Measurements from ENCODE around the gene SRPK2. TPM values are rescaled to one million over a fixed set of nuclear protein-coding genes. Genes with fewer than 3 reads are reported as not detected.
"Not testable (repeated sequence)": the region's sequence is repeated elsewhere in the genome, so short reads cannot be mapped to it uniquely, and the experiment has no call there.

Gene SRPK2
- total and polyA plus RNA-seq, 2 of the 13 experiments (the other 11 are each of a cell fraction or from before 2014, with no cell fraction given), result 10.1 to 22.3 TPM

- no peaks in the 10 kb centered on the region for H3K36me3 ChIP-seq (replicated peaks in 1 of 2; ENCODE audit: control insufficient read depth in 1 of 2, insufficient read depth in 2 of 2, low read length in 2 of 2)
- H3K79me2 ChIP-seq (ENCODE audit: insufficient read depth, low read length), result peaks cover 10% of the 10 kb centered on the region
- TF ChIP-seq KDM5B (CRISPR knock-in tag; IDR thresholded peaks at IDR 0.05; ENCODE audit: borderline replicate concordance) (no peak), CCAR2 (optimal IDR thresholded peaks at IDR 0.05; ENCODE audit: low read depth, low read length) (no peak)
- BruUV-seq (replicated peaks), result no TSS peak
- no peaks in the 10 kb centered on the region for H3K9me3 ChIP-seq (ENCODE audit: low read length)
- no peak overlapping the region for H3K27ac ChIP-seq (ENCODE audit: extremely low read length, insufficient read depth, low read length)
- H3K4me3 ChIP-seq (replicated peaks in 1 of 3; ENCODE audit: insufficient read depth in 1 of 3, low read depth in 2 of 3, low read length in 3 of 3), result no peak overlapping the region
- intact Hi-C loops (cut with micrococcal nuclease; ENCODE audit: unreplicated experiment), result no loop called here
- no peak overlapping the region for H2AFZ ChIP-seq (ENCODE audit: low read length)
- in situ Hi-C loops (cut with HindIII; ENCODE audit: extremely low pct_ligation_motif_present, low pct_unique_long_range_greater_than_20kb), result no loop called here
- no peaks in the 10 kb centered on the region for H3K27me3 ChIP-seq (ENCODE audit: control insufficient read depth in 1 of 2, insufficient read depth in 2 of 2, low read length in 2 of 2)
- H3K4me1 ChIP-seq (ENCODE audit: insufficient read depth, low read length), result peaks cover 16% of the 10 kb centered on the region
- DNase-seq (ENCODE audit: low spot score) (no peak), FAIRE-seq (no peak), ATAC-seq (no peak)
- H3K9ac ChIP-seq (ENCODE audit: insufficient read depth, low read depth, low read length), result no peak overlapping the region
- WGBS (ENCODE audit: low lambda C conversion rate), result 98% methylated on average over 1 of the region's 1 CpG
- ChIA-PET CTCF (ENCODE audit: low intra/inter-chr PET ratio, low total read pairs) (no interaction called here), POLR2A (no interaction called here)
- H3K4me2 ChIP-seq (ENCODE audit: low read depth, low read length), result no peak overlapping the region
- 0 out of 2 replicates have a peak, but pooled peaks cover 4% of the 10 kb centered on the region for H4K20me1 ChIP-seq (ENCODE audit: insufficient read depth, low read length)
Measured at GRCh38 chr7:105295596-105296352, 92.9 kb downstream of the SRPK2 start.

- POLR2A ChIA-PET; H3K9me3 ChIP-seq (ENCODE audit: low read length); H3K79me2 ChIP-seq (ENCODE audit: insufficient read depth, low read length); FAIRE-seq; H2AFZ ChIP-seq (ENCODE audit: low read length); H4K20me1 ChIP-seq (ENCODE audit: insufficient read depth, low read length); DNase-seq (ENCODE audit: low spot score); H3K4me3 ChIP-seq (replicated peaks in 1 of 3; ENCODE audit: insufficient read depth in 1 of 3, low read depth in 2 of 3, low read length in 3 of 3); BruUV-seq (replicated peaks); ATAC-seq; H3K9ac ChIP-seq (ENCODE audit: insufficient read depth, low read depth, low read length); in situ Hi-C loops (cut with HindIII; ENCODE audit: extremely low pct_ligation_motif_present, low pct_unique_long_range_greater_than_20kb); H3K27me3 ChIP-seq (ENCODE audit: control insufficient read depth in 1 of 2, insufficient read depth in 2 of 2, low read length in 2 of 2); H3K36me3 ChIP-seq (replicated peaks in 1 of 2; ENCODE audit: control insufficient read depth in 1 of 2, insufficient read depth in 2 of 2, low read length in 2 of 2); H3K4me2 ChIP-seq (ENCODE audit: low read depth, low read length); intact Hi-C loops (cut with micrococcal nuclease; ENCODE audit: unreplicated experiment); CTCF ChIA-PET (ENCODE audit: low intra/inter-chr PET ratio, low total read pairs); H3K27ac ChIP-seq (ENCODE audit: extremely low read length, insufficient read depth, low read length): not testable (repeated sequence)
- WGBS (ENCODE audit: low lambda C conversion rate), result 94% methylated on average over 6 of the region's 6 CpGs
- peaks cover 16% of the 10 kb centered on the region for H3K4me1 ChIP-seq (ENCODE audit: insufficient read depth, low read length)
Measured at GRCh38 chr7:105294482-105294881, 94.2 kb downstream of the SRPK2 start.

All from HepG2 (cell line).